ENCODE results near the gene TRIO. TPM values are rescaled to one million over a fixed set of nuclear protein-coding genes. Genes with fewer than 3 reads are reported as not detected.

The TRIO gene
- total and polyA plus RNA-seq, 7 donors: 18.5 to 77.5 (median 35.0) TPM

DNA sequence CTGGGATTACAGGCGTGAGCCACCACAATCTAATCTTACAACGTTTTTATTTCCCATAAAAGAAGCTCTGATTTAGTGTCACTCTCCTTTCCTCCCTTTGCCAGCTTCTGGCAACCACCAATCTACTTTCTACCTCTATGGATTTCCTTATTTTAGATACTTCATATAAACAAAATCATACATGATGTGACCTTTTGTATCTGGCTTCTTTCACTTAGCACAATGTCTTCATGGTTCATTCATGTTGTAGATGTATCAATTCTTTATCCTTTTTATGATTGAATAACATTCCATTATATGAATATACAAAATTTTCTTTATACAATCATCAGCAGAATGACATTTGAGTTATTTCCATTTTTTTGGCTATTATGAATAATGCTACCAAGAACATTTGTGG is 9.7 kb upstream of the TRIO start:
- Histone ChIP-seq H3K36me3 (ENCODE audit: insufficient read depth in 1 of 2, low read depth in 1 of 2) (no peaks in the 10 kb centered on the region), H3K27ac (no peak overlapping the region), H3K9me3 (no peaks in the 10 kb centered on the region), H3K4me3 (no peak overlapping the region), H3K4me1 (peaks cover 17% of the 10 kb centered on the region), H3K27me3 (ENCODE audit: insufficient read depth in 3 of 3, low read length in 2 of 3) (no peaks in the 10 kb centered on the region)
- TF ChIP-seq, protein P1, sequence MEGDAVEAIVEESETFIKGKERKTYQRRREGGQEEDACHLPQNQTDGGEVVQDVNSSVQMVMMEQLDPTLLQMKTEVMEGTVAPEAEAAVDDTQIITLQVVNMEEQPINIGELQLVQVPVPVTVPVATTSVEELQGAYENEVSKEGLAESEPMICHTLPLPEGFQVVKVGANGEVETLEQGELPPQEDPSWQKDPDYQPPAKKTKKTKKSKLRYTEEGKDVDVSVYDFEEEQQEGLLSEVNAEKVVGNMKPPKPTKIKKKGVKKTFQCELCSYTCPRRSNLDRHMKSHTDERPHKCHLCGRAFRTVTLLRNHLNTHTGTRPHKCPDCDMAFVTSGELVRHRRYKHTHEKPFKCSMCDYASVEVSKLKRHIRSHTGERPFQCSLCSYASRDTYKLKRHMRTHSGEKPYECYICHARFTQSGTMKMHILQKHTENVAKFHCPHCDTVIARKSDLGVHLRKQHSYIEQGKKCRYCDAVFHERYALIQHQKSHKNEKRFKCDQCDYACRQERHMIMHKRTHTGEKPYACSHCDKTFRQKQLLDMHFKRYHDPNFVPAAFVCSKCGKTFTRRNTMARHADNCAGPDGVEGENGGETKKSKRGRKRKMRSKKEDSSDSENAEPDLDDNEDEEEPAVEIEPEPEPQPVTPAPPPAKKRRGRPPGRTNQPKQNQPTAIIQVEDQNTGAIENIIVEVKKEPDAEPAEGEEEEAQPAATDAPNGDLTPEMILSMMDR (IDR thresholded peaks at IDR 0.05): no peak
- ATAC-seq (no peak), DNase-seq (no peak)
- intact Hi-C loops (cut with DNase I): no loop called here
- WGBS, 3 donors: 72 to 88% (median 83%) methylated on average over 2 of the region's 2 CpGs

GRCh38 chr5:14134083-14134482 is 9.1 kb upstream of the TRIO start:
- Histone ChIP-seq H3K4me3 (no peak overlapping the region), H3K4me1 (peaks cover 24% of the 10 kb centered on the region), H3K27ac (no peak overlapping the region), H3K27me3 (ENCODE audit: insufficient read depth in 3 of 3, low read length in 2 of 3) (no peaks in the 10 kb centered on the region), H3K36me3 (ENCODE audit: insufficient read depth in 1 of 2, low read depth in 1 of 2) (no peaks in the 10 kb centered on the region), H3K9me3 (no peaks in the 10 kb centered on the region)
- ATAC-seq (no peak), DNase-seq (no peak)
- intact Hi-C loops (cut with DNase I): no loop called here
- 83 to 94% (median 88%) methylated on average over 1 of the region's 1 CpG for WGBS, 3 donors
- TF ChIP-seq, protein P1 (IDR thresholded peaks at IDR 0.05): no peak

- intact Hi-C loops (cut with DNase I): no loop called here
- Histone ChIP-seq H3K4me3 (no peak overlapping the region), H3K27ac (no peak overlapping the region), H3K36me3 (ENCODE audit: insufficient read depth in 1 of 2, low read depth in 1 of 2) (no peaks in the 10 kb centered on the region), H3K9me3 (no peaks in the 10 kb centered on the region), H3K27me3 (ENCODE audit: insufficient read depth in 3 of 3, low read length in 2 of 3) (no peaks in the 10 kb centered on the region), H3K4me1 (peaks cover 30% of the 10 kb centered on the region)
- no peak for ATAC-seq
- WGBS, 3 donors: 91 to 94% (median 92%) methylated on average over 2 of the region's 2 CpGs
- no peak for DNase-seq
- TF ChIP-seq, protein P1 (IDR thresholded peaks at IDR 0.05): no peak
Measured at GRCh38 chr5:14134771-14135170, 8.4 kb upstream of the TRIO start.

GRCh38 chr5:14135621-14136020 is 7.5 kb upstream of the TRIO start:
- H3K27me3 ChIP-seq (ENCODE audit: insufficient read depth in 3 of 3, low read length in 2 of 3): no peaks in the 10 kb centered on the region
- 96 to 100% (median 100%) methylated on average over 1 of the region's 1 CpG for WGBS, 3 donors
- DNase-seq: no peak
- H3K4me3 ChIP-seq: no peak overlapping the region
- intact Hi-C loops (cut with DNase I): no loop called here
- H3K4me1 ChIP-seq: peaks cover 30% of the 10 kb centered on the region
- TF ChIP-seq, protein P1 (IDR thresholded peaks at IDR 0.05): no peak
- H3K9me3 ChIP-seq: no peaks in the 10 kb centered on the region
- ATAC-seq: no peak
- H3K27ac ChIP-seq: no peak overlapping the region
- H3K36me3 ChIP-seq (ENCODE audit: insufficient read depth in 1 of 2, low read depth in 1 of 2): no peaks in the 10 kb centered on the region

GRCh38 chr5:14136228-14136627 is 6.9 kb upstream of the TRIO start:
- TF ChIP-seq, protein P1 (IDR thresholded peaks at IDR 0.05): no peak
- no peaks in the 10 kb centered on the region for H3K36me3 ChIP-seq (ENCODE audit: insufficient read depth in 1 of 2, low read depth in 1 of 2)
- H3K4me1 ChIP-seq: peaks cover 32% of the 10 kb centered on the region
- no peaks in the 10 kb centered on the region for H3K27me3 ChIP-seq (ENCODE audit: insufficient read depth in 3 of 3, low read length in 2 of 3)
- 52 to 68% (median 64%) methylated on average over 2 of the region's 2 CpGs for WGBS, 3 donors
- H3K9me3 ChIP-seq: no peaks in the 10 kb centered on the region
- no peak for ATAC-seq
- intact Hi-C loops (cut with DNase I): no loop called here
- no peak overlapping the region for H3K27ac ChIP-seq
- no peak for DNase-seq
- H3K4me3 ChIP-seq: no peak overlapping the region

All from psoas muscle (tissue), 8 donors.